Transverse colon (tissue), 4 donors: ENCODE data around the gene ADGRB3.

Experiments
- CTCF ChIP-seq, 5 experiments: fragments of 200-600 bp in 3 of 5; fragments of 450-650 bp in 2 of 5; sonication (generic) in 3 of 5; IDR thresholded peaks; 1 replicate in 2 of 5; 2 replicates in 3 of 5; pipeline ENCODE4 v1.5.1; 2016 to 2017; ENCODE audit warnings: antibody characterized with exemption in 5 of 5, inconsistent platforms in 3 of 5, mild to moderate bottlenecking in 2 of 5, moderate library complexity in 1 of 5
- POLR2AphosphoS5 ChIP-seq, 3 donors: sonication (generic); formaldehyde crosslinking; IDR thresholded peaks; one replicate each; pipeline ENCODE4 v1.6.1; 2016; ENCODE audit warnings: antibody characterized with exemption in 3 of 3

- TF ChIP-seq POLR2AphosphoS5 (IDR thresholded peaks at IDR 0.05) (no peak), CTCF (IDR thresholded peaks at IDR 0.05) (no peak)
Measured at GRCh38 chr6:69279805-69280204, 644.7 kb downstream of the ADGRB3 start.
